Kidney (tissue), 14 donors: ENCODE results near the gene DYNC1I2. TPM values are rescaled to one million over a fixed set of nuclear protein-coding genes. Genes with fewer than 3 reads are reported as not detected.

ENCODE experiments used
- DNase-seq, 5 donors: peaks; one replicate each; pipeline ENCODE4 v3.0.0-alpha.2; 2013 to 2020
- FAIRE-seq: peaks from 2 replicates; lab custom pipeline; 2012; peaks lifted over from hg19 to GRCh38; lab: Jason Lieb, UNC
- H3K27ac ChIP-seq, 2 donors: one replicate each; pipeline ENCODE4 v1.7.0; 2013; ENCODE audit warnings: low read depth in 2 of 2, low read length in 2 of 2, inconsistent platforms in 1 of 2
- H3K27me3 ChIP-seq: one replicate; pipeline ENCODE4 v1.7.1; 2013; ENCODE audit warnings: low read length, inconsistent platforms; ENCODE audit not compliant: control insufficient read depth, insufficient read depth
- H3K36me3 ChIP-seq, 3 donors: one replicate each; pipeline versions ENCODE4 v1.7.0 to v1.7.1; 2013; ENCODE audit warnings: low read length in 3 of 3, control low read depth in 1 of 3, inconsistent platforms in 1 of 3; ENCODE audit not compliant: insufficient read depth in 3 of 3, control insufficient read depth in 2 of 3
- H3K4me1 ChIP-seq, 3 donors: one replicate each; pipeline versions ENCODE4 v1.7.0 to v1.7.1; 2013; ENCODE audit warnings: low read length in 3 of 3, inconsistent platforms in 1 of 3, low read depth in 1 of 3; ENCODE audit not compliant: control insufficient read depth in 2 of 3, insufficient read depth in 2 of 3
- H3K4me3 ChIP-seq, 3 donors: one replicate each; pipeline versions ENCODE4 v1.7.0 to v1.8.1; 2013; ENCODE audit warnings: low read length in 3 of 3, control low read depth in 1 of 3, inconsistent platforms in 1 of 3
- H3K9ac ChIP-seq, 3 donors: one replicate each; pipeline versions ENCODE4 v1.7.0 to v1.7.1; 2013; ENCODE audit warnings: low read length in 3 of 3, control low read depth in 1 of 3, inconsistent platforms in 1 of 3
- H3K9me3 ChIP-seq, 3 donors: one replicate each; pipeline versions ENCODE4 v1.7.0 to v1.7.1; 2013; ENCODE audit warnings: low read length in 3 of 3, control low read depth in 1 of 3, inconsistent platforms in 1 of 3; ENCODE audit not compliant: control insufficient read depth in 2 of 3, insufficient read depth in 1 of 3
- intact Hi-C: fragments of 100-400 bp; cut with DNase I; formaldehyde crosslinking; loops from one replicate; pipeline ENCODE4 v1.11.1; 2022
- polyA plus RNA-seq: library from polyadenylated mRNA; stranded (reverse); fragments of 350-450 nt; fragmentation: Illumina TruSeq; extraction: RNeasy Lipid Tissue Mini Kit (QIAGEN cat#74804); gene quantifications from one replicate; pipeline ENCODE4 v1.2.3, GENCODE V29; 2014; ENCODE audit warnings: low read depth, low replicate concordance; ENCODE audit not compliant: insufficient read depth
- total RNA-seq: library from RNA; stranded (reverse); fragmentation: NEBNext Ultra II Directional; extraction: Animal tissue kit (Norgen Biotek cat#: 25700); gene quantifications from one replicate; pipeline ENCODE4 v1.2.1, GENCODE V29; 2021
- TF ChIP-seq, protein P1 (sequence below): IDR thresholded peaks from 3 replicates; pipeline ENCODE4 v1.5.1; 2012; ENCODE audit warnings: mild to moderate bottlenecking, moderate library complexity, borderline replicate concordance; ENCODE audit not compliant: insufficient read depth; ENCODE audit errors: extremely low read depth
- donor health status: control.
- donor health status: control.
- donor health status: control.
- donor health status: control.
- donor health status: control.
- donor health status: DM: yes; HTN: yes; CAD: no.
- donor health status: Normal renal cell carcinoma (clear cell type).

The DYNC1I2 gene
- total and polyA plus RNA-seq, 2 donors from 2014 or later: 81.7 to 108 TPM

DNA sequence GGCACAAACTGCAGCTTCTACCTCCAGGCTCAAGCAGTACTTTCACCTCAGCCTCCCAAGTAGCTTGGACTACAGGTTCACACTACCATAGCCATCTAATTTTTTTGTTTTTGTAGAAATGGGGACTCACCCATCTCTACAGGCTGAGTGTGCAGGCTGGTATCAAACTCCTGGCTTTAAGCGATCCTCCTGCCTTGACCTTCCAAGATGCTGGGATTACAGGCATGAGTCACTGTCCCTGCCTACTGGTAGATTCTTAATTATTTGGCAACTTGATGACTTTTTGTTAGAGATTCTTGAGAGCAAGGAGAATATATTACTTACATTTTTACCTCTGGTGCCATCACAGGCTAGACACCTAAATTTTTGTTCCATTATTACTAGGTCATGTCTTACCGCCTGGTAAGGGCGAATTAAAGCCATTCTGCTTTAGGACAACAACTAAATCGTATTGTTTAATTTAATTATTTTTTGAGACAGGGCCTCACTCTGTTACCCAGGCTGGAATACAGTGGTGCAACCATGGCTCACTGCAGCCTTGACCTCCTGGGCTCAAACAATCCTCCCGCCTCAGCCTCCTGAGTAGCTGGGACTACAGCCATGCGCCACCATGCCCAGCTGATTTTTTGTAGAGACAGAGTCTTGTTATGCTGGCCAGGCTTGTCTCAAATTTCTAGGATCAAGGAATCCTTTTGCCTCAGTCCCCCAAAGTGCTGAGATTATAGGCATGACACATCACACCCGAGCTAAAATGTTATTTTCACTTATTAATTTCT is 15.7 kb downstream of the DYNC1I2 start:
- TF ChIP-seq, protein P1, sequence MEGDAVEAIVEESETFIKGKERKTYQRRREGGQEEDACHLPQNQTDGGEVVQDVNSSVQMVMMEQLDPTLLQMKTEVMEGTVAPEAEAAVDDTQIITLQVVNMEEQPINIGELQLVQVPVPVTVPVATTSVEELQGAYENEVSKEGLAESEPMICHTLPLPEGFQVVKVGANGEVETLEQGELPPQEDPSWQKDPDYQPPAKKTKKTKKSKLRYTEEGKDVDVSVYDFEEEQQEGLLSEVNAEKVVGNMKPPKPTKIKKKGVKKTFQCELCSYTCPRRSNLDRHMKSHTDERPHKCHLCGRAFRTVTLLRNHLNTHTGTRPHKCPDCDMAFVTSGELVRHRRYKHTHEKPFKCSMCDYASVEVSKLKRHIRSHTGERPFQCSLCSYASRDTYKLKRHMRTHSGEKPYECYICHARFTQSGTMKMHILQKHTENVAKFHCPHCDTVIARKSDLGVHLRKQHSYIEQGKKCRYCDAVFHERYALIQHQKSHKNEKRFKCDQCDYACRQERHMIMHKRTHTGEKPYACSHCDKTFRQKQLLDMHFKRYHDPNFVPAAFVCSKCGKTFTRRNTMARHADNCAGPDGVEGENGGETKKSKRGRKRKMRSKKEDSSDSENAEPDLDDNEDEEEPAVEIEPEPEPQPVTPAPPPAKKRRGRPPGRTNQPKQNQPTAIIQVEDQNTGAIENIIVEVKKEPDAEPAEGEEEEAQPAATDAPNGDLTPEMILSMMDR: no peak
- FAIRE-seq (no peak), DNase-seq (no peak)
- Histone ChIP-seq H3K9ac (no peak overlapping the region), H3K9me3 (no peaks in the 10 kb centered on the region), H3K27me3 (no peaks in the 10 kb centered on the region), H3K4me1 (peaks cover 0 to 4% (median 4%) of the 10 kb centered on the region in 3 donors), H3K4me3 (no peak overlapping the region), H3K36me3 (peaks cover 0 to 3% (median 0%) of the 10 kb centered on the region in 3 donors), H3K27ac (peak overlapping the region in 1 of 2 donors; percentile 5)
- intact Hi-C loops: no loop called here

GRCh38 chr2:171703574-171704347 is 16.5 kb downstream of the DYNC1I2 start:
- no peak overlapping the region for H3K4me3 ChIP-seq
- peaks cover 0 to 3% (median 0%) of the 10 kb centered on the region in 3 donors for H3K36me3 ChIP-seq
- peaks cover 0 to 4% (median 4%) of the 10 kb centered on the region in 3 donors for H3K4me1 ChIP-seq
- TF ChIP-seq, protein P1: peak; percentile 20
- no peaks in the 10 kb centered on the region for H3K27me3 ChIP-seq
- no peak overlapping the region for H3K9ac ChIP-seq
- FAIRE-seq (no peak), DNase-seq (peak in 2 of 5 donors; percentile 17 to 32)
- no peaks in the 10 kb centered on the region for H3K9me3 ChIP-seq
- intact Hi-C loops: no loop called here
- H3K27ac ChIP-seq: peak overlapping the region in 1 of 2 donors; percentile 30

GRCh38 chr2:171706152-171706803 is 19.0 kb downstream of the DYNC1I2 start:
- peaks cover 0 to 4% (median 4%) of the 10 kb centered on the region in 3 donors for H3K4me1 ChIP-seq
- peaks cover 0 to 3% (median 0%) of the 10 kb centered on the region in 3 donors for H3K36me3 ChIP-seq
- intact Hi-C loops: no loop called here
- H3K27me3 ChIP-seq: no peaks in the 10 kb centered on the region
- no peaks in the 10 kb centered on the region for H3K9me3 ChIP-seq
- peak; percentile 25 for FAIRE-seq
- TF ChIP-seq, protein P1: peak; percentile 19
- H3K4me3 ChIP-seq: no peak overlapping the region
- no peak overlapping the region for H3K9ac ChIP-seq
- H3K27ac ChIP-seq: no peak overlapping the region
- peak in 2 of 5 donors; percentile 3 to 13 for DNase-seq
